NB4 (cell line): ENCODE data around the gene SH3BGRL2.

ENCODE experiments used
- MAX ChIP-seq: IDR thresholded peaks from 2 replicates; pipeline ENCODE4 v1.6.1; 2011; ENCODE audit warnings: low read depth, low read length
- POLR2A ChIP-seq: IDR thresholded peaks from 2 replicates; pipeline ENCODE4 v1.6.1; 2011; ENCODE audit warnings: mild to moderate bottlenecking; ENCODE audit not compliant: insufficient read length; ENCODE audit errors: extremely low read depth
- TF ChIP-seq, protein P1 (sequence below): IDR thresholded peaks from one replicate; pipeline ENCODE4 v1.5.1; 2012; ENCODE audit warnings: low read depth, low read length

- TF ChIP-seq, protein P1, sequence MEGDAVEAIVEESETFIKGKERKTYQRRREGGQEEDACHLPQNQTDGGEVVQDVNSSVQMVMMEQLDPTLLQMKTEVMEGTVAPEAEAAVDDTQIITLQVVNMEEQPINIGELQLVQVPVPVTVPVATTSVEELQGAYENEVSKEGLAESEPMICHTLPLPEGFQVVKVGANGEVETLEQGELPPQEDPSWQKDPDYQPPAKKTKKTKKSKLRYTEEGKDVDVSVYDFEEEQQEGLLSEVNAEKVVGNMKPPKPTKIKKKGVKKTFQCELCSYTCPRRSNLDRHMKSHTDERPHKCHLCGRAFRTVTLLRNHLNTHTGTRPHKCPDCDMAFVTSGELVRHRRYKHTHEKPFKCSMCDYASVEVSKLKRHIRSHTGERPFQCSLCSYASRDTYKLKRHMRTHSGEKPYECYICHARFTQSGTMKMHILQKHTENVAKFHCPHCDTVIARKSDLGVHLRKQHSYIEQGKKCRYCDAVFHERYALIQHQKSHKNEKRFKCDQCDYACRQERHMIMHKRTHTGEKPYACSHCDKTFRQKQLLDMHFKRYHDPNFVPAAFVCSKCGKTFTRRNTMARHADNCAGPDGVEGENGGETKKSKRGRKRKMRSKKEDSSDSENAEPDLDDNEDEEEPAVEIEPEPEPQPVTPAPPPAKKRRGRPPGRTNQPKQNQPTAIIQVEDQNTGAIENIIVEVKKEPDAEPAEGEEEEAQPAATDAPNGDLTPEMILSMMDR = no peak
- TF ChIP-seq MAX (no peak), POLR2A (no peak)
Measured at GRCh38 chr6:79684876-79685275, 53.7 kb downstream of the SH3BGRL2 start.
